KOPT-K1 (cell line): ENCODE data around the gene PREX1.
A peak's percentile ranks its signal among the peaks of the same experiment; 100 is the strongest.
"Not testable (repeated sequence)": the region's sequence is repeated elsewhere in the genome, so short reads cannot be mapped to it uniquely, and the experiment has no call there.

ENCODE experiments used
- H3K27ac ChIP-seq: fragments of 200-600 bp; sonication (generic); 2 replicates; pipeline ENCODE4 v1.5.1; 2016; ENCODE audit warnings: antibody characterized with exemption, mild to moderate bottlenecking, low read depth, low read length; ENCODE audit not compliant: poor library complexity, severe bottlenecking
- H3K36me3 ChIP-seq: fragments of 200-600 bp; sonication (generic); 2 replicates; pipeline ENCODE4 v1.5.1; 2017; ENCODE audit warnings: antibody characterized with exemption, mild to moderate bottlenecking, low read length, moderate library complexity; ENCODE audit not compliant: insufficient read depth
- H3K9me3 ChIP-seq: fragments of 200-600 bp; sonication (generic); 2 replicates; pipeline ENCODE4 v1.5.1; 2017; ENCODE audit warnings: antibody characterized with exemption, low read length, mild to moderate bottlenecking; ENCODE audit not compliant: insufficient read depth, poor library complexity, severe bottlenecking

PREX1 gene

GRCh38 chr20:48787861-48788375, 39.9 kb downstream of the PREX1 start:
- Histone ChIP-seq H3K36me3 (no peaks in the 10 kb centered on the region), H3K9me3 (no peaks in the 10 kb centered on the region), H3K27ac (no peak overlapping the region)

- H3K36me3 ChIP-seq, result no peaks in the 10 kb centered on the region
- H3K27ac ChIP-seq, result no peak overlapping the region
- no peaks in the 10 kb centered on the region for H3K9me3 ChIP-seq
Observed at GRCh38 chr20:48786951-48787705, 40.7 kb downstream of the PREX1 start.

GRCh38 chr20:48785801-48786200, 42.0 kb downstream of the PREX1 start:
- Histone ChIP-seq H3K36me3 (no peaks in the 10 kb centered on the region), H3K9me3 (no peaks in the 10 kb centered on the region), H3K27ac (no peak overlapping the region)

GRCh38 chr20:48785256-48785655, 42.5 kb downstream of the PREX1 start:
- H3K27ac ChIP-seq, result no peak overlapping the region
- H3K9me3 ChIP-seq, result no peaks in the 10 kb centered on the region
- no peaks in the 10 kb centered on the region for H3K36me3 ChIP-seq

GRCh38 chr20:48784273-48784641, 43.5 kb downstream of the PREX1 start:
- no peaks in the 10 kb centered on the region for H3K36me3 ChIP-seq
- H3K9me3 ChIP-seq, result peaks cover 5% of the 10 kb centered on the region
- H3K27ac ChIP-seq, result peak overlapping the region; percentile 0

GRCh38 chr20:48783533-48784272, 44.1 kb downstream of the PREX1 start:
- peaks cover 5% of the 10 kb centered on the region for H3K9me3 ChIP-seq
- no peaks in the 10 kb centered on the region for H3K36me3 ChIP-seq
- H3K27ac ChIP-seq, result peak overlapping the region; percentile 0

GRCh38 chr20:48782901-48783308, 44.9 kb downstream of the PREX1 start:
- Histone ChIP-seq H3K27ac (no peak overlapping the region), H3K9me3 (peaks cover 5% of the 10 kb centered on the region), H3K36me3 (no peaks in the 10 kb centered on the region)

GRCh38 chr20:48782053-48782452, 45.7 kb downstream of the PREX1 start:
- Histone ChIP-seq H3K9me3 (peaks cover 5% of the 10 kb centered on the region), H3K27ac (no peak overlapping the region), H3K36me3 (no peaks in the 10 kb centered on the region)

- Histone ChIP-seq H3K27ac (no peak overlapping the region), H3K36me3 (no peaks in the 10 kb centered on the region), H3K9me3 (peaks cover 8% of the 10 kb centered on the region)
Observed at GRCh38 chr20:48781634-48782033, 46.2 kb downstream of the PREX1 start.

- Histone ChIP-seq H3K27ac (no peak overlapping the region), H3K36me3 (no peaks in the 10 kb centered on the region), H3K9me3 (peaks cover 25% of the 10 kb centered on the region)
Observed at GRCh38 chr20:48779435-48779834, 48.4 kb downstream of the PREX1 start.

- Histone ChIP-seq H3K9me3 (peaks cover 25% of the 10 kb centered on the region), H3K27ac (no peak overlapping the region), H3K36me3 (no peaks in the 10 kb centered on the region)
Observed at GRCh38 chr20:48777821-48778220, 50.0 kb downstream of the PREX1 start.

- H3K9me3 ChIP-seq, result peaks cover 25% of the 10 kb centered on the region
- H3K27ac ChIP-seq, result no peak overlapping the region
- no peaks in the 10 kb centered on the region for H3K36me3 ChIP-seq
Observed at GRCh38 chr20:48777005-48777404, 50.8 kb downstream of the PREX1 start.

GRCh38 chr20:48776306-48776705, 51.5 kb downstream of the PREX1 start:
- no peak overlapping the region for H3K27ac ChIP-seq
- H3K9me3 ChIP-seq, result peaks cover 25% of the 10 kb centered on the region
- H3K36me3 ChIP-seq, result no peaks in the 10 kb centered on the region

GRCh38 chr20:48775545-48775944, 52.3 kb downstream of the PREX1 start:
- H3K36me3 ChIP-seq, H3K27ac ChIP-seq: not testable (repeated sequence)

GRCh38 chr20:48774696-48775095, 53.1 kb downstream of the PREX1 start:
- Histone ChIP-seq H3K27ac (no peak overlapping the region), H3K36me3 (no peaks in the 10 kb centered on the region), H3K9me3 (peaks cover 24% of the 10 kb centered on the region)

More at GRCh38 chr20:48775545-48775944, 52.3 kb downstream of the PREX1 start:
- peaks cover 25% of the 10 kb centered on the region for H3K9me3 ChIP-seq
